Stimulated activated CD4-positive, alpha-beta T cell treated with anti-CD3 and anti-CD28 coated beads, Interleukin-2, amount 100 ng/mL, for 48 hours (primary cell): ENCODE results near the gene TOX2.

Source experiments
- DNase-seq, 2 donors: peaks; one replicate each; pipeline ENCODE4 v3.0.0-alpha.2; 2020

TOX2 gene

GRCh38 chr20:43959079-43959919 is 44.6 kb downstream of the TOX2 start:
- DNase-seq: no peak

DNA sequence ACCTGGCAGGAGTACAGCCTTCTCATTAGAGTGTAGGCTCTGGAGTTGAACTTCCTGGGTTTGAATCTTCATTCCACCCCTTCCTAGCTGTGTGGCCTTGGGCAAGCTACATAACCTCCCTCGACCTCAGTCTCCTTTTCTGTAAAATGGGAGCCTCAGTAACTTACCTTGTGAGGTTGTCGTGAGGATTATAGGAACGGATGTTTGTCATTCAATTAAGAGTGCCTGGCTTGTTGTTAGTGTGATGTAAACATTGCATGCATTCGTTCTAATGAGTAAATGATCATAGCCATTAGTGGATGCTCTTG is 45.2 kb downstream of the TOX2 start:
- no peak for DNase-seq

DNA sequence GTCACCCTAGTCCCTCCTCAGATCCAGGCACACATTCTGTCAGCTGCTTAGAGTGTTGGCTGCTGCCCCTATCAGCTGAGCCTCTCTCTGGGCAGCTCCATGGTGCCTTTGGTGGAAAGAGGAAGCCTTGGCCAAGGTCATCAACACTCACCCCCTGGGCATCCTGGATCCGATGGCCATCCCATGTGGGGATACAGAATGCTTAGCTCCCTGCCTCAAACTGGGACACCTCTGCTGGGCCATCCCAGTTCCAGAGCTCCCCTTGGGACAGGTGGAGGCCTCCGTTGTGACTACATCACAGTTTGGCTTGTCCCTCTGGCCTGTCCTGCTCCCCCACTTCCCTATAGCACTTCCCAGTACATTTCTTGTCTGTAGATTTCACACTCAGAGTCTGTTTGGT is 45.6 kb downstream of the TOX2 start:
- DNase-seq: no peak

- no peak for DNase-seq
These were observed 46.5 kb downstream of the TOX2 start for GRCh38 chr20:43961116-43961515.

GRCh38 chr20:43961541-43962471 is 47.2 kb downstream of the TOX2 start:
- DNase-seq: no peak

GRCh38 chr20:43962530-43962929 is 47.9 kb downstream of the TOX2 start:
- no peak for DNase-seq

GRCh38 chr20:43963233-43963632 is 48.6 kb downstream of the TOX2 start:
- no peak for DNase-seq

DNA sequence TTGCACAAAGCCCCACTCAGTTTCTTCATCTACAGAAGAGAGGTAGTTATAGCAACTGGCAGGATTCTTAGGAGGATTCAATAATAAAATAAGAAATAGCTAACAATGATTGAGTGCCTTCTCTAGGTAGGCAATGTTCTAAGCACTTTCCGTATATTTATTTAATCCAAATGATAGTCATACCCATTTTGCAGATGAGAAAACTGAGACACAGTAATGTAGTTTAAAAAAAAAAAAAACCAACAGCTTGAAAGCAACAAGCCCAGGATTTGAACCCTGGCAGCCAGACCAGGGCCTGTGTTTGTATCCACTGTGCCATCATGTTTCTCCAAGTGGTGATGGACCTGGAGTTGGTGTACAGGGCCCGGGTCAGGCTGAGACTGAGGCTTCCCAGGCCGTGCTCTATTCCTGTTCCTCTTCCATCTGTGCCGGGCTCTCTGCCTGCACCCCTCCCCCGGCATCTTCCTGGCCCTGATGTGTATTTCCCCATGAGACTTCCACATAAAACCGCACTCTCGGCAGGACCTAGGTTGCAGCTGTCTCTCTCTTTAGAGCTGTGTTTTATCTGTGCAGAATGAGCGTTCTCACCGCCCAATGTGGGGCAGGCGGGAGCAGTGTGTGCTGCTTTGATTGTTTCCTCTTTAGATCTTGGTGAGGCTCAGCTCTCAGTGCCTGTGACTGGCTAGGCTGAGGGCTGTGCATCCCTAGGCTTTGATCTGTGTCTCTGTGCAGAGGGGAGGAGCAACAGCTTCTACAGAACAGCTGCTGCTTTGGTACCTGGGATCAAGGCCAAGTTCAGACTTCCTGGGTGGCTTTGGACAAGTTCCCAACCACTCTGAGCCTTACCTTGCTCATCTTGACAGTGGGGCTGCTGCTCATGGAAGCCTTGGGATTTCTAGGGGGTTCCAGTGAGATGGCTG is 49.5 kb downstream of the TOX2 start:
- no peak for DNase-seq

DNA sequence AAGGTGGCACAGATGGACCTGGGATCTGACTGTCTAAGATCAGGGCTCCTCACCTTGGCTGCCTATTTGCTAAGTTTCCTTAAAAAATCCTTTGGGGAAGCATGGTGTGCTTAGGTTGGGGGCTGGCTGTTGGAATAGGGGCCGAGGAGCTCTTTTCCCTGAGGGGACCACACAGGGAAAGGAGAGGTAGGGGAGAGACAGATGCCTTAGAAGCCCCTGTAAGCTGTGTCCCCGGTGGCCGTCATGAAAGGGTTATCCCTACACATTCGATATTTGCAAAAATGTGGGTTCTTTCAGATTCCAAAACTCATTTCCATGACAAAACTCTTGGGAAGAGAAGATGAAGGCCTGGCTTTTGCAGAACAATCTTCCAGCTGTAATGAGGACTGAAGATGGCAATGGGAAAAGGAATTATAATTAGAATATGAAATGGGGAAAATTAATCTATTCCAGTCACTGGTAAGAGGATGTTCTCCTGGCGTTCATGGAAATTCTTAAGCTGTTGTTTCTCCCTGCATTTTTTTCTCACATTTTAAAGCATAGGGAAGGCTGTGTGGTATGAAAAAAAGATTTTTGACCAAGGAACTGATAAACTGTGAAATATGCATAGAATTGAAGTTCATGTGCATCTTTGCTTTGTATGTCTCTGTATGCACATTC is 53.8 kb downstream of the TOX2 start:
- DNase-seq: no peak

DNA sequence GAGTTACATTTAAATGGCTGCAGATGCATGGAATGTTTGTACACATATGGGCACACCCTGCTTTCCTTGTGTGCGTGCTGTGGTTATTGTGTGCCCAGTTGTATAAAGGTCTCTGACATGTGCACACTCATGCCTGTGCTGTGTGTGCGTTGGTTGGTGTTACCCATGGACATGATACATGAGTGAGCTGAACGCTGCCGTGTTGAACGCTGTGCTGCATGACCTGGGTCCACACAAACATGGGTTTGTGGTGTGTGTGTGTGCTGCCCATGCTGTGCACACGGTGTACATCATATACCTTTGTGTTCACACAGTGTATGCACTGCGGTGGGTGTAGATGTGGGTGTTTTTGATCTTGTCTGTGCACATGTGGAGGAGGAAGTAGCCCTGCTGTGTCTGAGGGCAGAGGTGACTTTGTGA is 54.4 kb downstream of the TOX2 start:
- DNase-seq: no peak

GRCh38 chr20:43969501-43970182 is 55.0 kb downstream of the TOX2 start:
- no peak for DNase-seq

GRCh38 chr20:43971267-43971666 is 56.6 kb downstream of the TOX2 start:
- no peak for DNase-seq

- no peak for DNase-seq
These were observed 57.4 kb downstream of the TOX2 start for GRCh38 chr20:43972051-43972450.

- no peak for DNase-seq
These were observed 58.0 kb downstream of the TOX2 start for GRCh38 chr20:43972692-43973091.

DNA sequence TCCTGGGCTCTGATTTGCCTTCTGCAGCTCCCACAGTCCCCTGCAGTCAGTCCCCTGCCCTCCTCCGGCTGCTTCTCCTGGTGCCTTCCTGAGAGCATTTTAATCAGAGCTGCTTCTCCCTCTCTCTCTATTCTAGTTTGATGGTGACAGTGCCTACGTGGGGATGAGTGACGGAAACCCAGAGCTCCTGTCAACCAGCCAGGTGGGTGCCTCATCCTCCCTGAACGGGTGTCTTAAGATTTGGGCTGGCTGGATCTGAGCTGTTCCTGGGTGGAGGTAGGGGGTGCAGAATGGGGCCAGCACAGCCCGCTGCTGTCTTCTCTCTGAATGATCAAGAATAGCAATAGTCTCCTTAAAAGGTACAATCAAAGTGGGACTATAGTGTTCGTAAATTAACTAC is 58.6 kb downstream of the TOX2 start:
- DNase-seq: no peak

DNA sequence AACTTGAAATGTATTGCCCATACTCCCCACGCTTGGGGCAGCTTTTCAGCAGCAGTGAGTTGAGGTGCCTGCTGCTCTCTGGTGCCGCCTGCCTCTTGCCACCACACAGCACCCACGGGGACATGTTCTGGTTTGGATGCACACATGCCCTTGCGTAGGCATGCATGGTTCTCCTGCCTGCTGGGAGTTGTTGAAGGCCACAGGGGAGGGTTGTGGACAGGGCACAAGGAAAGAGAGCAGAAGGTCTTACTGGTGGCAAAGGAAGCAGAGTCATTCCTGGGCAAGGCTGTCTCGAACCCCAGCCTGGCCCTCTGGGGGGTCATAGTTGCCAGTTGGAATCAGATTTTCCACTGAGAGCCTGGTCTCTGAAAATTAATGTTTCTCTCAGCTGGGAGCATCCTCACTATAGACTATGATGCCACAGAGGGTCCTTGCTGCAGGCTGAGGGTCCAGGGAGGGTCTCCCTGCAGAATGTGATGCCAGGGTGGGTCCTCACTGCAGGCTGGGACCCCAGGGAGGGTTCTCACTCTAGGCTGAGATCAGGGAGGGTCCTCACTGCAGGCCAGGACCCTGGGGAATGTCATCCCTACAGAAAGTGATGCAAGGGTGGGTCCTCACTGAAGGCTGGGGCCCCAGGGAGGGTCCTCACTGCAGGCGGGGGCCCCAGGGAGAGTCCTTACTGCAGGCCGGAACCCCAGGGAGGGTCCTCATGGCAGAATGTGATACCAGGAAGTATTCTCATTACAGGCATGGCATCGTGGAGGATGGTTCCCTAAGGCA is 59.2 kb downstream of the TOX2 start:
- DNase-seq: no peak

DNA sequence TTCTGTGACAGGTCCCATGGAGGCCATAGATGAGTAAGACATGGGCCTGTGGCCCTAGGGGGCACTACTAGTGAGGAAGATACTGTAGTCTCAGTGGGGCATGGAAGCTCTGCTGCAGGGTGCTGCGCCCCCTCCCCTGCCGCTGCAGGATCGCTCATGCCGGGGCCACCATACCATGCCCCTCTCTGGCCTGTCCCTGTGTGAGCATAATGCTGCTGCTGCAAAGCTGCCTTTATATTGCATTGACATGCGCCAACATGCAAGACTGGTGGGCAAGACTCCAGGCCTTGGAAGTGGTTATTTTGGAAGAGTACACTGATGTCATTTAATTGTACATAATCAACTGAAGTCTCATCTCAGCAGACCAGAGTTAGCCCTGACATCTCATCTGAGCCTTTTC is 60.0 kb downstream of the TOX2 start:
- no peak for DNase-seq

DNA sequence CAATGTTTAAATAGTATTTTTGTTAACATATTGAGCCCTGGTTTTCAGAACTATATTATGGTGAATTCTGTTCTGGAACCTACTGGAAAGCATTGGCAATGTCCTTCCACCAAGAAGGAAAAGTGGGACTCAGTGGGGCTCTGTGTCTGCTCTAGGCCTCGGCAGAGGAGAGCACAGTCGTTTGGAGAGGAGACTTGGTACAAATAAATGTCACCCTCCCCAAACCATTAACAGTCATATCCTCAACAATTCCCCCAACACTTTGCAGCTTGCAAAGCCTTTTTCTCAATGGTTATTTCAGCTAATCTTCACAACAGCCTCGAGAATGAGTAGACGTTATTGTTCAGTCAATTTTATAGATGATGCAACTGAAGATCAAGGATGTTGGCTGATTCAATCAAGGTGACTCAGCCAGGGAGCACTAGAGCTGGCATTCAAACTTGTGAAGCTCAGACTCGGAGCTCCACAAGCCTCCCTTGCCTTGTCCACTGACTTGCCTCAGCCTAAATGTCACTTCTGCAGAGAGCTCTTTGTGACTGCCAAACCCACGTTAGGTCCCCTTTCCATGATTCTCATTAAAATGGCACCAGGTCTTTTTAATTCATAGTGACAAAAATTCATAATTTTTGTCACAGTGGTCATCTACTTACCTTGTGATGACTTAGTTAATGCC is 60.6 kb downstream of the TOX2 start:
- DNase-seq: no peak

DNA sequence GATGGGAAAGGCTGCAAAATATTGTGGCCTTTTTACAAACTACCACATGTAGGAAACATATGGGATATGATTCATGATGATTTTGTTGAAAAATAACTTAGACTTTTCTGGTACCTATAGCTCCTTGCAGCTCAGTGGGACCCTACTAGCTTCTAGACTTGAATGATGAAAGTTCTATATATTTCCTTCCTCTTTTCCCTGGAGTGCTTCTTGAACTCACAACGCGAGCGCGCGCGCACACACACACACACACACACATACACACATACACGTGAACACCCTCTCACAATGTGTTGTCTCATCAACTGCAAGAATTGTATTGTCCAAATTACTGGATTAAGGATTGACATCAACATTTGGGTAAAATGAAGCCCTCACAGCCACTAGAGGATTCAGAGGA is 61.9 kb downstream of the TOX2 start:
- no peak for DNase-seq

- no peak for DNase-seq
These were observed 62.6 kb downstream of the TOX2 start for GRCh38 chr20:43977252-43977651.
